ENCODE measurements around the gene ARSG.
"Not testable (repeated sequence)": the region's sequence is repeated elsewhere in the genome, so short reads cannot be mapped to it uniquely, and the experiment has no call there.

ARSG gene

GRCh38 chr17:68308486-68308885, 17.2 kb downstream of the ARSG start:
- not testable (repeated sequence) for DNase-seq

DNA sequence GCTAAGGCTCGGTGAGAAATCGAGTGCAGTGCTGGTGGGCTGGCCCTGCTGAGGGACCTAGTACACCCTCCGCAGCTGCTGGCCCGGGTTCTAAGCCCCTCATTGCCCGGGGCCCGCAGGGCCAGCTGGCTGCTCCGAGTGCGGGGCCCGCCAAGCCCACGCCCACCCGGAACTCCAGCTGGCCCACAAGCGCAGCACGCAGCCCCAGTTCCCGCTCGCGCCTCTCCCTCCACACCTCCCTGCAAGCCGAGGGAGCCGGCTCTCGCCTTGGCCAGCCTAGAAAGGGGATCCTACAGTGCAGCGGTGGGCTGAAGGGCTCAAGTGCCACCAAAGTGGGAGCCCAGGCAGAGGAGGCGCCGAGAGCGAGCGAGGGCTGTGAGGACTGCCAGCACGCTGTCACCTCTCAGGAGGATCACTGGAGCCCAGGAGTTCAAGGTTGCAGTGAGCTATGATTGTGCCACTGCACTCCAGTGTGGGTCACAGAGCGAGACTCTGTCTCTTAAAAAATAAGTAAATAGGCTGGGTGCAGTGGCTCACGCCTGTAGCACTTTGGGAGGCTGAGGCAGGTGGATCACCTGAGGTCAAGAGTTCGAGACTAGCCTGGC, 17.9 kb downstream of the ARSG start:
- not testable (repeated sequence) for DNase-seq

GRCh38 chr17:68310152-68310551, 18.9 kb downstream of the ARSG start:
- no peak for DNase-seq

DNA sequence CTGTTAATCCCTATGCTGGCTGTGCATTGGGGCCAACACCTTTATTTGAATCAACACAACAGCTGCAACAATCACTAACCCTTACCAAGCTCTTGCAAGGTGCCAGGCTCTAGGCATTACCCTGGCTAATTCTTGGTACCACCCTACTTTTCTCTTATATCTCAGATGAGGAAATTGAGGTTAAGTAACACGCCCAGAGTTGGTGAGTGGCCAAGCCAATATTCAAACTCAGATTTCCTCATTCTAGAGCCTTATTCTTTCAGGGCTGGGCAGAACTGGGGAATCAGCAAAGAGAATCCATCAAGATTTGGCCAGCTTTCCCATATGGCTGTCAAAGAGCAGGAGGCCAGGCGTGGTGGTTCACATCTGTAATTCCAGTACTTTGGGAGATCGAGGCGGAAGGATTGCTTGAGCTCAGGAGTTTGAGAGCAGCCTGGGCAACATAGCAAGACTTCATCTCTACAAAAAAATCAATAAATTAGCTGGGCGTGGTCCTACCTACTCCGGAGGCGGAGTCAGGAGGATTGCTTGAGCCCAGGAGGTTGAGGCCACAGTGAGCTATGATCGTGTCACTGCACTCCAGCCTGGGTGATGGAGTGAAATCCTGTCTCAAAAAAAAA, 23.7 kb downstream of the ARSG start:
- DNase-seq: no peak

DNA sequence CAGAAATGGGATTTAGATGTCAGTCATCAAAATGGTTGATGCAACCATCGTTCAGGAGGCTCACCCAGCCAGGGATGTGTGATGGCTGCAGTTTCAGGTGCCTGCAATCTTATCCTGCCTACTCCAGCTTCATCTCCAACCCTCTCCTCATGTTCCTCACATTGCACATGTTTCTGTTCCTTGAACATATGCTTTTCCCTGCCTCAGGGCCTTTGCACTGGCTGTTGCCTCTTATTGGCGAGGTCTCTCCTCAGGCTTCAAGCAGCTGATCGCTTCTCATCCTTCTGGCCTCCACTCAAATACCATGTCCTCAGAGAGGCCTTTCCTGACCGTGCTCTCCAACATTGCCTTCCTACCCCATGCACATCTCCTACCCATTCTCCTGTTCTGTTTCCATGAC, 24.6 kb downstream of the ARSG start:
- DNase-seq: no peak

DNA sequence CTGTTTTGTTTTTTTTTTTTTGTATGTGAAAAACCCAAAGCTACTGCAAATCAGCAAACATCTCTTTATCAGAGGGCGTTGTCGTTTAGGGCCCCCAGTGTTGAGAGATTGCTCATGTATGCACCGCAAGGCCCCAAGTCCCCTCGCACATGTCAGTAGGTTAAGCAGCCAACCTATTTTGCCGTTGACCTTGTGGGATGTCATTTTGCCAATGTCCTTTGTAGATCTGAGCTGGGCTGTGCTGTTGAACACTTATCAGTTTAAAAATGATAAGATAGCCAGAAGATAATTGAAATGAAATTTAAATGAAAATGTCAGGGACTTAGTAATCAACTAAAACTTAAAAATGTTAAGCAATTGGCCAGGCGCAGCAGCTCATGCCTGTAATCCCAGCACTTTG, 26.2 kb downstream of the ARSG start:
- no peak for DNase-seq

DNA sequence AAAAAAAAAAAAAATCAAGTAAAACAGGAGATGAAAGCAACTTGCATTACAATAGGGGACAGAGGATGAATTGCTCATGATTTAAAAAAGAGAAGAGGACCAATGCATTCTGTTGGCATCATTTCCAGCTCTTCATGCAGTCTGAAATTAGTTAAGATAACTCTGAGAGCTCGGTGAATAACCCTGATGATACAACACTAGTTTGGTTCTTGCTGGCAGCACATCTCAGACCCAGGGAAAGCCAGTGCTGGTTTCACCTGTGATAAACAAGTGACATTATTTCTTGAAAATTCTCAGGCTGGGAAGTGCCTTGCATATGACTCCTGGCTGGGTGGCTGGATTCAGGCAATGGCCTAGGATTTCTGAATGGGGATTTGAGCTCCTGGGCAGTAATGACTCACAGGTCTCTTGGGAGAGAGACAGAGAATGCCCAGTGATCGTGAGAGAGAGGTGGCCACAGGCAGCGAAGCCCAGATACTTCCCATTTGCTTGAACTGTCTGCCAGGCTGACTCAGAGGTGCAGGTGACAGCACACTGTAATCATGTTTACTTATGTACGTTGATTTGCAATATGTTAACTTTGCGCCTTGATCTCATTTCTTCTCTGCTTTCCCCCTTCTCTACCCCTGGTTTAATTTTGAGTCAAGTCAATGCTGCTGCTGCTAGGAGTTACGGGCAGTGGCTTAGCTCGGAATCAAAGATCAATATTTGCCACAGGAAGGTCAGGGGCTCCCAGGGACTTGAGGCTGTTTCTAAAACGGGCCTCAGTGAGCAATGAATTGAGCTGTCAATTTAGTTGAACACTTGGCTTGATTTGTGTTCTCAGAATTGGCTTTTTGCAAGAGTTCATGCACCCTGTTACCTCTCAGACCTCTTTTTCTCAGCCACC, 27.1 kb downstream of the ARSG start:
- no peak for DNase-seq

DNA sequence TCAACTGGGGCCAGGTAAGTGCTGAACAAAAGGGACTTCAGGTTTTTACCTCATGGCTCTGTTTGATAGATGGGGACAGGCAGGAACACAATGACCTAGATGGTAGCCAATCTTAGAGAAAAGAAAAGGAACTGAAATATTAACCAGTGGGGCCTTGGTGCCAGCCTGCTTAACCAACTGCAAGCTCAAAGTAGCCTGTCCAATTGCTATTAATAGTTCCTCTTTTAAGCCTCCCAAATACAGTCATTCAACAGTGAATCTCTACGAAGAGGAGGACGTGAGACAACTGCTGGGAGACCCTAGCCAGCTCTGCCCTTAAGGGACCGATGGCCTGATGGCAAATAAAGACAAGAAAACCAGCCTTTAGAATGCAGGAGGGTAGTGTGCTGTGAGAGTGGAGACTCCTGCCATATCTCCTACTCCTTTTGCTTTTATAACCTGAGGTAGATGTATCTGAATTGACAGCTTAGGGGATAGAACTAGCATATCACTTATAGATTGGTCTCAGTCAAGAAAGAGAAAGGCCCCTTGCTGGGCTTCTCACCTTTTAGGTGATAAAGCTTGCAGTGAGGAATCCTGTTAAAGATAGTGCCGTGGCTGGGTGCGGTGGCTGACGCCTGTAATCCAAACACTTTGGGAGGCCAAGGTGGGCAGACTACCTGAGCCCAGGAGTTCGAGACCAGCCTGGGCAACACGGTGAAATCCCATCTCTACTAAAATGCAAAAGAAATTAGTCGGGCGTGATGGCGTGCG, 28.3 kb downstream of the ARSG start:
- no peak for DNase-seq

DNA sequence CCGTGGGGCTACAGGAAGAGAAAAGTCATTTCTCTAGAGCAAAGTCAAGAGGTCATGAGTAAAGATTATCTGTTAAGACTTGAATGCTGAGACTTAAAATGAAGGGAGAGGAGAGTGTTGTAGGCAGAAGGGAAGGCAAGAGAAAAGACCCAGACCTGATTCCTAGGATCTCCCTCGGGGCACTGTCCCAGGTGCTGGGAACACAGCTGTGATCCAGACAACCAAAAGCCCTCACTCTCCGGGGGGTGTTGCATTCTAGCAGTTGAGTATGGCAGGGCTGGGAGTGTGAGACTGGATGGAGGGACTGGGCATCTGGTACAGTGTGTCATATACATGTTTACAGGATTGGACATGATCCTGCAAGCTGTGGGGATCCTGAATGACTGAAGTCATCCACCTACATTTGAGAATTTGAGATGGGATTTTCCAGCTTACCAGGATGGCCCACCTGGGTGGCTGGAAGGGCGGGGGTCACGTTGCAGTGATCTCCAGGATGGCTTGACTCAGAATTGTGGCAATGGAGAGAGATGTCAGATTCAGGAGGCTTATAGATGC, 29.1 kb downstream of the ARSG start:
- no peak for DNase-seq

DNA sequence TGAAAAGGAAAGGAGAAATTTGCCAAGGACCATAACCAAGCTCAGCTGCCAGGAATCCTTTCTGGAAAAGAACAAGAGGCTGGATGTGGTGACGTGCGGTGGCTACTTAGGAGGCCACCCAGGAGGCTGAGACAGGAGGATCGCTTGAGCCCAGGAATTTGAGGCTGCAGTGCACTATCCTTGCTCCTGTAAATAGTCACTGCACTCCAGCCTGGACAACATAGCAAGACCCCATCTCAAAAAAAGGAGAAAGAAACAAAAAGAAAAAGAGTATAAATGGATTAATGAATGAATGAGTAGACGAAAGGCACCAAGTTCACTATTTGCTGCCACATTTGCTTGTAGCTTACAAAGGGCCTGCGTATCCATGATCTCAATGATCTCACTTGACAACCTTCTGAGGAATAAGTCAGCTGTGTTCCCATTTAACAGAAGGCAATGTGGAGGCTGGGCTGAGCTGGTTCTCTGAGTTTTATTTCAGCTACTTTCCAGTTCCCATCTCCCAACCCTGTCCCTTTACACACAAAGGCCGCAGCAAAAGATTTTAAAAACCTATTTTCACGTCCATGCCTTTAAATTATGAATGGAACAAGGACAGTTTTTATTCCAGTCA, 29.8 kb downstream of the ARSG start:
- DNase-seq: no peak

DNA sequence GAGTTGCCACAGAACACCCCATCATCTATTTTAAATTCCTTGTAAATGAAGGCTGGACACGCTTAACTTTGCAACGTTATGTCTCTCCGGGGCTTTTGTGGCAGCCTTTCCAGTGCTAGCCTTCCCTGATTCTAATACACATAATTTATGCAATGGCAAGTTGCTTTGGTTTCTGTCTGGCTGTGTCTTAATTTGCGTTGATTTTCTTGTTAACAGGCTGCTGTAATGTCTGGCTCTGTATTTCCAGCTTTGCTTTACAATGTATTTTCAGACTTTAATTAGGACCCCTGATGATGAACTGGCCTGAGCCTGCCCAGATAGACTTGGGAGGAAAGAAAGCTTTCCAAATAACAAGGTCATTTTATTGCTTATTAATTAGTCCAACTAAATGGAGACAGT, 30.3 kb downstream of the ARSG start:
- no peak for DNase-seq

GRCh38 chr17:68322630-68323029, 31.3 kb downstream of the ARSG start:
- no peak for DNase-seq

DNA sequence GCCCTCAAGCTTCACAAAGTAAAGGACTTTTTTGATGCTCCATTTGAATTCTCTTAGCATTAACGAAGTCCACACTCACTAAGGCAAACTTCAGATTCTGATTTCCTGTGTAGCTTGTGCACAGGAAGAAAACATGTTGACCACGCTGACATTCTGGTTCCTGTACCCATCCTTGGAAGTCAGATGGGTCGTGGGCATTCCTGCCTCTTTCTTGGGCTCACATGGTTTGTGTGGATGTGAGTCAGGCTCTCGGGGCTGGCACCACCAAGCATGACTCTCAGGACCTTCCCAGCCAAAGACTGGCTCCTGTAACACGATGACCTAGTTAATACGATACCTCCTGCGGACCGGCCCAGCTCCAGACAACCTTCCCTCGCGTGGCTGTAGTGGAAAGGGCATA, 32.8 kb downstream of the ARSG start:
- DNase-seq: no peak

DNA sequence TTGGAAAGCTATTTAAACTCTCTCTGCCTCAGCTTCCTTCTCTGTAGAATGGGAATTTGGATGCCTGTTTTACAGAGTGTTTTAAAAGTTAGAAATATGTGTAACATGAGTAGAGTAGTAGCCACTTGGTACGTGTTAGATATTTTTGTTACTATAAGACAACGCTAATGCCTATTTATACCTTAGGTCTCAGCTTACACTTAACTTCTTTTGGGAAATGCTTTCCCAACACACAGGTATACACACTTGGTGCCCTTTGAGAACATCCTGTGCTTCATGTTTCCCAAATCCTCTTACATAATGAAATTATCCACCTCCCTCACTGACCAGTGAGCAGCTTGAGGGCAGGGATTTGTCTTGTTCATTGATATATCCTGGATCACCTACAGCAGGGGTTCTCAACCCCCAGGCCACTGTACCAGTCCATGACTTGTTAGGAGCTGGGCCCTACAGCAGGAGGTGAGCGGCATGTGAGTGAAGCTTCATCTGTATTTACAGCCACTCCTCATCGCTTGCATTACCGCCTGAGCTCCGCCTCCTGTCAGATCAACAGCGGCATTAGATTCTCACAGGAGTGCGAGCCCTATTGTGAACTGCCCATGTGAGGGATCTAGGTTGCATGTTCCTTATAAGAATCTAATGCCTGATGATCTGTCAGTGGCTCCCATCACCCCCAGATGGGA, 33.5 kb downstream of the ARSG start:
- DNase-seq: no peak

- DNase-seq: no peak
Observed at GRCh38 chr17:68325961-68326360, 34.7 kb downstream of the ARSG start.

GRCh38 chr17:68326681-68327080, 35.4 kb downstream of the ARSG start:
- no peak for DNase-seq

GRCh38 chr17:68327823-68328557, 36.7 kb downstream of the ARSG start:
- DNase-seq: no peak

DNA sequence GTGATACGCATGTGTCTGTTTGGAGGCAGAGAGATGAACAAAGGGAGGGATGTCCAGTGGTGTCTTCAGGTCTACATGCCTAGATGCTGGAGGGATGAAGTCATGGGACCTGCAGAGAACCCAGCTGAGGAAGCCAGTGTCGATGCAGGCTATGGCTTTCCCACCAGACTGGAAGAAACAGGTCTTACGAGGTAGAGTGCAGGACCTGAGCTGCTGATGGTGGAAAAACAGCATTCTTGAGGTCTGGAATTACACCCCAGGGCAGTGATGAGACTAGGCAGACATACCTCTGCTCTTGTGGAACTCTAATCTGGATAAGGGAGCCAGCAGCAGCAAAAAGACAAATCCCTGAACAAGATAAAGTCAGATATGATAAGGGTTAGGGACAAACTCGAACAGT, 37.4 kb downstream of the ARSG start:
- DNase-seq: no peak

GRCh38 chr17:68329331-68329730, 38.0 kb downstream of the ARSG start:
- no peak for DNase-seq

DNA sequence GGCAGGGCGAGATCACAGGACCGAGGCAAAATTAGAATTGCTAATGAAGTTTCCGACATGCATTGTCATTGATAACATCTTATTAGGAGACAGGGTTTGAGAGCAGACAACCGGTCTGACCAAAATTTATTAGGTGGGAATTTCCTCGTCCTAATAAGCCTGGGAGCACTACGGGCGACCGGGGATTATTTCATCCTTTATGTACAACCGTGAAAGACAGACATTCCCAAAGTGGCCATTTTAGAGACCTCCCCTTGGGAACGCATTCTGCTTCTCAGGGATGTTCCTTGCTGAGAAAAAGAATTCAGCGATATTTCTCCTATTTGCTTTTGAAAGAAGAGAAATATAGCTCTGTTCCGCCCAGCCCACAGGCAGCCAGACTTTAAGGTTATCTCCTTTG, 40.6 kb downstream of the ARSG start:
- not testable (repeated sequence) for DNase-seq

DNA sequence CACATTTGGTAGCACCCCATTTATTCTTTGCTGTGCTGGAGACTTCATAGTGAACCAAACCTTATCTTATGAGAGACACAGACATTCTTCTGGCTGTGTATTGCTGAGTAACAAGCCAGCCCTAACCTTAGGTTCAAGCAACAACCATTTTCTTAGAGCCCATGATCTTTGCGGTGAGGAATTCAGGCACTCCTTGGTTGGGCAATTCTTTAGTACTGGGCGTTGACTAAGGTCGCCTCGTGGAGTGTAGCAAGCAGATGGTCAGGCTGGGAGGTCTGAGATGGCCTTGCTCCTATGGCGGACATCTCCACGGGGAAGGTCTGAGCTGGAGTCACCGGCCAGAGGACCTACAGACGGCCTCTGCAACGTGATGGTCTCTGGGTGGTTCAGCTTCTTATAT, 43.1 kb downstream of the ARSG start:
- DNase-seq: no peak

Data from 8988T (cell line).